ENCODE data around the gene RNPEPL1.
"Not testable (repeated sequence)": the region's sequence is repeated elsewhere in the genome, so short reads cannot be mapped to it uniquely, and the experiment has no call there.

- TF ChIP-seq, protein P1, sequence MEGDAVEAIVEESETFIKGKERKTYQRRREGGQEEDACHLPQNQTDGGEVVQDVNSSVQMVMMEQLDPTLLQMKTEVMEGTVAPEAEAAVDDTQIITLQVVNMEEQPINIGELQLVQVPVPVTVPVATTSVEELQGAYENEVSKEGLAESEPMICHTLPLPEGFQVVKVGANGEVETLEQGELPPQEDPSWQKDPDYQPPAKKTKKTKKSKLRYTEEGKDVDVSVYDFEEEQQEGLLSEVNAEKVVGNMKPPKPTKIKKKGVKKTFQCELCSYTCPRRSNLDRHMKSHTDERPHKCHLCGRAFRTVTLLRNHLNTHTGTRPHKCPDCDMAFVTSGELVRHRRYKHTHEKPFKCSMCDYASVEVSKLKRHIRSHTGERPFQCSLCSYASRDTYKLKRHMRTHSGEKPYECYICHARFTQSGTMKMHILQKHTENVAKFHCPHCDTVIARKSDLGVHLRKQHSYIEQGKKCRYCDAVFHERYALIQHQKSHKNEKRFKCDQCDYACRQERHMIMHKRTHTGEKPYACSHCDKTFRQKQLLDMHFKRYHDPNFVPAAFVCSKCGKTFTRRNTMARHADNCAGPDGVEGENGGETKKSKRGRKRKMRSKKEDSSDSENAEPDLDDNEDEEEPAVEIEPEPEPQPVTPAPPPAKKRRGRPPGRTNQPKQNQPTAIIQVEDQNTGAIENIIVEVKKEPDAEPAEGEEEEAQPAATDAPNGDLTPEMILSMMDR (IDR thresholded peaks at IDR 0.05) = not testable (repeated sequence)
- TF ChIP-seq POLR2AphosphoS5, POLR2A, EP300 (IDR thresholded peaks at IDR 0.05): not testable (repeated sequence)
Measured at GRCh38 chr2:240563231-240563630, 5.1 kb upstream of the RNPEPL1 start.

All from sigmoid colon (tissue), 4 donors.